Measurements from ENCODE around the gene CCZ1B.
"Not testable (repeated sequence)": the region's sequence is repeated elsewhere in the genome, so short reads cannot be mapped to it uniquely, and the experiment has no call there.

DNA sequence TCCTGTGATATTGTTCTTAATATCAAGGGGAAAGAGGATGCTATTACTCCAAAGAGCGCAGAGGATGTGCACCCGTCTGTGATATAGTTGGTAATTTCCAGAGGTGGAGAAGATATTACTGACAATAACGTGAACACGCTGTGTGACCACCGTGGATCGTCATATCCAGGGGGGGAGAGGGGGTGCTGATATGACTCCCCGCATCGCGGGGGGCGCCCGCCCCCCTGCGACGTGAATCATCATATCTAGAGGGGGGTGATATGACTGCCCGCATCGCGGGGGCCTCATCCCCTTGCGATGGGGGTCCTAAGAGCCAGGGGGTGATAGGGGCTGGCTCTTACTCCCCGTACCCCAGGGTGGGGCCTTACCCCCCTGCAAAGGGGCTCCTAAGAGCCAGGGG is 21.7 kb upstream of the CCZ1B start:
- TF ChIP-seq, protein P1, sequence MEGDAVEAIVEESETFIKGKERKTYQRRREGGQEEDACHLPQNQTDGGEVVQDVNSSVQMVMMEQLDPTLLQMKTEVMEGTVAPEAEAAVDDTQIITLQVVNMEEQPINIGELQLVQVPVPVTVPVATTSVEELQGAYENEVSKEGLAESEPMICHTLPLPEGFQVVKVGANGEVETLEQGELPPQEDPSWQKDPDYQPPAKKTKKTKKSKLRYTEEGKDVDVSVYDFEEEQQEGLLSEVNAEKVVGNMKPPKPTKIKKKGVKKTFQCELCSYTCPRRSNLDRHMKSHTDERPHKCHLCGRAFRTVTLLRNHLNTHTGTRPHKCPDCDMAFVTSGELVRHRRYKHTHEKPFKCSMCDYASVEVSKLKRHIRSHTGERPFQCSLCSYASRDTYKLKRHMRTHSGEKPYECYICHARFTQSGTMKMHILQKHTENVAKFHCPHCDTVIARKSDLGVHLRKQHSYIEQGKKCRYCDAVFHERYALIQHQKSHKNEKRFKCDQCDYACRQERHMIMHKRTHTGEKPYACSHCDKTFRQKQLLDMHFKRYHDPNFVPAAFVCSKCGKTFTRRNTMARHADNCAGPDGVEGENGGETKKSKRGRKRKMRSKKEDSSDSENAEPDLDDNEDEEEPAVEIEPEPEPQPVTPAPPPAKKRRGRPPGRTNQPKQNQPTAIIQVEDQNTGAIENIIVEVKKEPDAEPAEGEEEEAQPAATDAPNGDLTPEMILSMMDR (IDR thresholded peaks at IDR 0.05): not testable (repeated sequence)
- TF ChIP-seq EP300 (IDR thresholded peaks at IDR 0.05): not testable (repeated sequence)
